ENCODE measurements around the gene AVPR1B. TPM values are rescaled to one million over a fixed set of nuclear protein-coding genes. Genes with fewer than 3 reads are reported as not detected.

AVPR1B gene
- total and polyA plus RNA-seq, 2 donors (not counting 3 experiments of a cell fraction or from before 2014, with no cell fraction given), result not detected

DNA sequence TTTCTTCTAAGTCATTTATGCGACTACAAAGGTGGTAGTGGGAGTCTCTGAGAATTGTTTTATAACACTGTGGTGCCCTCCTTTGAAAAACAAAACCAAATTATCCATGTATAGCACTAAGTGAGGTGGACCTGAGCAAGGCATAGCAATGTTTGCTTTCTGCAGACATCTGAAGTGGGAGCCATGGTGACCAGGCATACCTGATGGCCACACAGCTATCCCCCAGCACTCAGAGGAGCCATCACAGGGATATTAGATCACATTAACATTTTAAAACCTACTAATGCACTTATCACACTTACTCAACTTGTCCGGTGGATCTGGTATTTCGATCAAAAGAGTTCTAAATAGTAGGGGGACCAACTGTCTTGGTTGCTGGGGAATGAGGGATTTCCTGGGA is 24.8 kb upstream of the AVPR1B start:
- TF ChIP-seq POLR2A (IDR thresholded peaks at IDR 0.05; ENCODE audit: low read depth, low read length), result no peak
- no peak for TF ChIP-seq JUN (IDR thresholded peaks at IDR 0.05; ENCODE audit: borderline replicate concordance, insufficient read depth, insufficient read length, low read depth)
- TF ChIP-seq MYC (IDR thresholded peaks at IDR 0.05; ENCODE audit: low read depth, low read length), result no peak
- no peak for TF ChIP-seq CTCF (IDR thresholded peaks at IDR 0.05; ENCODE audit: extremely low read depth in 1 of 2, insufficient read depth in 1 of 2, low read depth in 1 of 2, low read length in 2 of 2)
- no peak for TF ChIP-seq FOS (IDR thresholded peaks at IDR 0.05; ENCODE audit: borderline replicate concordance, insufficient read depth, low read length)
- no peak for FAIRE-seq
- POLR2A ChIA-PET, result no interaction called here
- Histone ChIP-seq H3K27ac (ENCODE audit: insufficient read depth, low read depth, low read length) (no peak overlapping the region), H3K79me2 (ENCODE audit: control insufficient read depth, insufficient read depth, low read length) (no peaks in the 10 kb centered on the region), H2AFZ (ENCODE audit: low read depth, low read length) (no peak overlapping the region), H3K9ac (replicated peaks; ENCODE audit: extremely low read depth, insufficient read depth, low read length) (no peak overlapping the region), H3K27me3 (ENCODE audit: control insufficient read depth in 2 of 2, insufficient read depth in 2 of 2, low read length in 2 of 2) (peaks cover 41% of the 10 kb centered on the region in 2 experiments), H3K9me3 (replicated peaks; ENCODE audit: control insufficient read depth, insufficient read depth, low read length) (no peaks in the 10 kb centered on the region), H3K4me1 (ENCODE audit: control insufficient read depth, extremely low read depth, insufficient read depth, low read length) (no peaks in the 10 kb centered on the region), H3K9me1 (replicated peaks; ENCODE audit: control insufficient read depth, extremely low read depth, insufficient read depth, low read length) (no peaks in the 10 kb centered on the region), H3K4me2 (ENCODE audit: insufficient read depth, low read length) (no peak overlapping the region), H3K36me3 (ENCODE audit: control insufficient read depth in 2 of 2, extremely low read depth in 1 of 2, insufficient read depth in 2 of 2, low read length in 2 of 2) (no peaks in the 10 kb centered on the region), H4K20me1 (replicated peaks; ENCODE audit: control insufficient read depth, extremely low read depth, insufficient read depth, low read length) (no peaks in the 10 kb centered on the region), H3K4me3 (replicated peaks in 1 of 3; ENCODE audit: insufficient read depth in 1 of 3, low read depth in 1 of 3, low read length in 3 of 3) (no peak overlapping the region)
- no TSS peak for BruUV-seq (replicated peaks)
- no peak for DNase-seq (ENCODE audit: low read depth, low spot score)
- intact Hi-C loops (cut with micrococcal nuclease) (no loop called here), dilution Hi-C loops (cut with MboI; ENCODE audit: extremely low pct_ligation_motif_present, low sequenced_read_pairs) (no loop called here)
- CTCF ChIA-PET, result no interaction called here

DNA sequence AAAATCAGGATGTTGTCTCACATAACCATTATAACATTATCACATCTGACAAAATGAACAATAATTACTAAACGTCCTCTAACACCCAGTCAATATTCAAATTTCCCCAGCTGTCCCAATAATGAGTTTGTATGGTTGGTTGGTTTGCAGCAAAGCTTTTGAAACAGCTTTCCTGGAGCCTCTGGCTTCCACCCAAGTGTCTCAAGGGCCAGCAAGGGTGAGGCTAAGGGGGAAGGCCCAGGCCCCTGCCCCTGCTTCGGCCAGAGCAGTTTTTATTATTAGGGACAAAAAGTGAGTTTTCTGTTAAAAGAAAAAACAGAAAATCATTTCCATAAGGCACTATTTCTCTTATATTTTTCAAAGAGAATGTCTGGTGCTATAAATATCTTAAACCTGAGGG is 19.1 kb upstream of the AVPR1B start:
- Histone ChIP-seq H3K9me1 (replicated peaks; ENCODE audit: control insufficient read depth, extremely low read depth, insufficient read depth, low read length) (no peaks in the 10 kb centered on the region), H3K4me3 (replicated peaks in 1 of 3; ENCODE audit: insufficient read depth in 1 of 3, low read depth in 1 of 3, low read length in 3 of 3) (no peak overlapping the region), H4K20me1 (replicated peaks; ENCODE audit: control insufficient read depth, extremely low read depth, insufficient read depth, low read length) (no peaks in the 10 kb centered on the region), H2AFZ (ENCODE audit: low read depth, low read length) (no peak overlapping the region), H3K27ac (ENCODE audit: insufficient read depth, low read depth, low read length) (no peak overlapping the region), H3K27me3 (ENCODE audit: control insufficient read depth in 2 of 2, insufficient read depth in 2 of 2, low read length in 2 of 2) (peaks cover 24 to 35% of the 10 kb centered on the region in 2 experiments), H3K4me2 (ENCODE audit: insufficient read depth, low read length) (no peak overlapping the region), H3K4me1 (ENCODE audit: control insufficient read depth, extremely low read depth, insufficient read depth, low read length) (no peaks in the 10 kb centered on the region), H3K9me3 (replicated peaks; ENCODE audit: control insufficient read depth, insufficient read depth, low read length) (no peaks in the 10 kb centered on the region), H3K36me3 (ENCODE audit: control insufficient read depth in 2 of 2, extremely low read depth in 1 of 2, insufficient read depth in 2 of 2, low read length in 2 of 2) (no peaks in the 10 kb centered on the region), H3K79me2 (ENCODE audit: control insufficient read depth, insufficient read depth, low read length) (no peaks in the 10 kb centered on the region), H3K9ac (replicated peaks; ENCODE audit: extremely low read depth, insufficient read depth, low read length) (no peak overlapping the region)
- no TSS peak for BruUV-seq (replicated peaks)
- TF ChIP-seq GATA2 (IDR thresholded peaks at IDR 0.05; ENCODE audit: insufficient read depth, insufficient read length, low read depth, low read length) (no peak), MYC (IDR thresholded peaks at IDR 0.05; ENCODE audit: low read depth, low read length) (no peak), FOS (IDR thresholded peaks at IDR 0.05; ENCODE audit: borderline replicate concordance, insufficient read depth, low read length) (no peak), POLR2AphosphoS5 (IDR thresholded peaks at IDR 0.05; ENCODE audit: insufficient read depth, low read depth, low read length) (no peak), CTCF (IDR thresholded peaks at IDR 0.05; ENCODE audit: extremely low read depth in 1 of 2, insufficient read depth in 1 of 2, low read depth in 1 of 2, low read length in 2 of 2) (no peak), EZH2 (IDR thresholded peaks at IDR 0.05; ENCODE audit: borderline replicate concordance, low read depth, low read length, severe bottlenecking) (no peak), JUN (IDR thresholded peaks at IDR 0.05; ENCODE audit: borderline replicate concordance, insufficient read depth, insufficient read length, low read depth) (no peak), POLR2A (IDR thresholded peaks at IDR 0.05; ENCODE audit: low read depth, low read length) (no peak)
- TF ChIP-seq, protein P1, sequence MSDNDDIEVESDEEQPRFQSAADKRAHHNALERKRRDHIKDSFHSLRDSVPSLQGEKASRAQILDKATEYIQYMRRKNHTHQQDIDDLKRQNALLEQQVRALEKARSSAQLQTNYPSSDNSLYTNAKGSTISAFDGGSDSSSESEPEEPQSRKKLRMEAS (IDR thresholded peaks at IDR 0.05; ENCODE audit: insufficient read depth, insufficient read length), result no peak
- POLR2A ChIA-PET, result no interaction called here
- no peak for DNase-seq (ENCODE audit: low read depth, low spot score)
- FAIRE-seq, result no peak
- dilution Hi-C loops (cut with MboI; ENCODE audit: extremely low pct_ligation_motif_present, low sequenced_read_pairs) (no loop called here), intact Hi-C loops (cut with micrococcal nuclease) (no loop called here)
- CTCF ChIA-PET, result interaction anchor here (0.7 kb wide), 1 partner anchor 343 kb away, joined by 3 read pairs; no protein-coding TSS in a partner anchor

Data from endothelial cell of umbilical vein (primary cell).